Endothelial cell of umbilical vein (primary cell): ENCODE results near the gene SH3GLB2.

Source experiments
- EZH2 ChIP-seq: IDR thresholded peaks from 2 replicates; pipeline ENCODE4 v1.6.1; 2012; ENCODE audit warnings: borderline replicate concordance, low read depth, mild to moderate bottlenecking, moderate library complexity, low read length, inconsistent platforms; ENCODE audit not compliant: severe bottlenecking
- POLR2AphosphoS5 ChIP-seq: IDR thresholded peaks from 2 replicates; pipeline ENCODE4 v1.6.1; 2012; ENCODE audit warnings: low read depth, mild to moderate bottlenecking, control low read depth, low read length, moderate library complexity; ENCODE audit not compliant: insufficient read depth
- TF ChIP-seq, protein P1 (sequence below), 2 donors: IDR thresholded peaks; 1 replicate in 1 of 2; 2 replicates in 1 of 2; pipeline ENCODE4 v1.5.1; 2011; ENCODE audit warnings: low read length in 2 of 2, mild to moderate bottlenecking in 2 of 2, moderate library complexity in 2 of 2, control low read depth in 1 of 2, inconsistent platforms in 1 of 2, low read depth in 1 of 2; ENCODE audit not compliant: insufficient read depth in 1 of 2; ENCODE audit errors: extremely low read depth in 1 of 2

DNA sequence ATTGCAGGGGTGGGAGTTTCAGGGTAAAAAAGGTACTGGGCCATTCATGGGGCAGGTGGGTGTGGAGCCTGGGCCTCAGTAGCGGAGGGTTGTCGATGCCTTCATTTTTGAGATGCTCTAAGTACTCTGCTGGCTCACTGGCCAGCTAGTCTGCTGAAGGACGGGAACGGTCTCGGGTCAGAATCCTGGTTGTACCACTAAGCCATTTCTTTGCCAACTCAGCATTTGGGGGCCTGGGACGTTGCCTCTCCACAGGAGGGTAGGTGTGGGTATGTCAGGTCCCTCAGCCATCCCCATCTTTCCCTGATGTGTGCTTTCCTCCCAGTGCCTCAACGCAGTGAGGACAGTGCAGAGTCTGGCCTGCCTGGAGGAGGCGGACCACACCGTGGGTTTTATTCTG lies 25.1 kb downstream of the SH3GLB2 start:
- TF ChIP-seq EZH2: no peak
- TF ChIP-seq, protein P1, sequence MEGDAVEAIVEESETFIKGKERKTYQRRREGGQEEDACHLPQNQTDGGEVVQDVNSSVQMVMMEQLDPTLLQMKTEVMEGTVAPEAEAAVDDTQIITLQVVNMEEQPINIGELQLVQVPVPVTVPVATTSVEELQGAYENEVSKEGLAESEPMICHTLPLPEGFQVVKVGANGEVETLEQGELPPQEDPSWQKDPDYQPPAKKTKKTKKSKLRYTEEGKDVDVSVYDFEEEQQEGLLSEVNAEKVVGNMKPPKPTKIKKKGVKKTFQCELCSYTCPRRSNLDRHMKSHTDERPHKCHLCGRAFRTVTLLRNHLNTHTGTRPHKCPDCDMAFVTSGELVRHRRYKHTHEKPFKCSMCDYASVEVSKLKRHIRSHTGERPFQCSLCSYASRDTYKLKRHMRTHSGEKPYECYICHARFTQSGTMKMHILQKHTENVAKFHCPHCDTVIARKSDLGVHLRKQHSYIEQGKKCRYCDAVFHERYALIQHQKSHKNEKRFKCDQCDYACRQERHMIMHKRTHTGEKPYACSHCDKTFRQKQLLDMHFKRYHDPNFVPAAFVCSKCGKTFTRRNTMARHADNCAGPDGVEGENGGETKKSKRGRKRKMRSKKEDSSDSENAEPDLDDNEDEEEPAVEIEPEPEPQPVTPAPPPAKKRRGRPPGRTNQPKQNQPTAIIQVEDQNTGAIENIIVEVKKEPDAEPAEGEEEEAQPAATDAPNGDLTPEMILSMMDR (IDR thresholded peaks at IDR 0.05; ENCODE audit: extremely low read depth in 1 of 2, insufficient read depth in 1 of 2, low read depth in 1 of 2, low read length in 2 of 2): no peak
- no peak for TF ChIP-seq POLR2AphosphoS5
